Bronchial epithelial cell (primary cell): ENCODE results near the gene DDX27. TPM values are rescaled to one million over a fixed set of nuclear protein-coding genes. Genes with fewer than 3 reads are reported as not detected.

Experiments used
- DNase-seq: peaks from one replicate; pipeline ENCODE4 v3.0.0-alpha.2; 2010; ENCODE audit warnings: low read depth
- FAIRE-seq: peaks from 2 replicates; lab custom pipeline; 2011; peaks lifted over from hg19 to GRCh38; lab: Jason Lieb, UNC
- H3K27me3 ChIP-seq: 2 replicates; pipeline ENCODE4 v1.5.1; 2011; ENCODE audit warnings: low read length; ENCODE audit not compliant: control insufficient read depth, insufficient read depth
- H3K36me3 ChIP-seq: 2 replicates; pipeline ENCODE4 v1.5.1; 2011; ENCODE audit warnings: low read length; ENCODE audit not compliant: control insufficient read depth, insufficient read depth
- H3K4me3 ChIP-seq: 2 replicates; pipeline ENCODE4 v1.5.1; 2011; ENCODE audit warnings: mild to moderate bottlenecking, low read depth, low read length, control low read depth
- CTCF ChIP-seq: IDR thresholded peaks from 2 replicates; pipeline ENCODE4 v1.5.1; 2011; ENCODE audit warnings: mild to moderate bottlenecking, moderate library complexity, low read length, control low read depth, inconsistent platforms; ENCODE audit not compliant: insufficient read depth, severe bottlenecking
- total RNA-seq: library from RNA; depleted of rRNA; stranded (reverse); fragments of >200 nt; gene quantifications from 2 replicates; pipeline ENCODE4 v1.2.1, GENCODE V29; 2014

DDX27 gene
- total RNA-seq, 1 donor from 2014 or later, result 49.8 TPM

GRCh38 chr20:49268600-49269365 lies 49.6 kb downstream of the DDX27 start:
- DNase-seq (no peak), FAIRE-seq (no peak)
- no peak for TF ChIP-seq CTCF
- peaks cover 25% of the 10 kb centered on the region for H3K36me3 ChIP-seq
- no peak overlapping the region for H3K4me3 ChIP-seq
- no peaks in the 10 kb centered on the region for H3K27me3 ChIP-seq

- H3K4me3 ChIP-seq, result no peak overlapping the region
- DNase-seq, result no peak
- no peak for FAIRE-seq
- no peak for TF ChIP-seq CTCF
- no peaks in the 10 kb centered on the region for H3K27me3 ChIP-seq
- H3K36me3 ChIP-seq, result peaks cover 19% of the 10 kb centered on the region
These were observed 51.0 kb downstream of the DDX27 start for GRCh38 chr20:49270177-49270576.

- H3K27me3 ChIP-seq, result no peaks in the 10 kb centered on the region
- TF ChIP-seq CTCF, result no peak
- no peak for FAIRE-seq
- no peak for DNase-seq
- peaks cover 22% of the 10 kb centered on the region for H3K36me3 ChIP-seq
- H3K4me3 ChIP-seq, result no peak overlapping the region
These were observed 51.5 kb downstream of the DDX27 start for GRCh38 chr20:49270736-49271135.

GRCh38 chr20:49272654-49273053 lies 53.4 kb downstream of the DDX27 start:
- peaks cover 19% of the 10 kb centered on the region for H3K36me3 ChIP-seq
- DNase-seq, result no peak
- TF ChIP-seq CTCF, result no peak
- H3K4me3 ChIP-seq, result no peak overlapping the region
- FAIRE-seq, result no peak
- H3K27me3 ChIP-seq, result no peaks in the 10 kb centered on the region

- H3K4me3 ChIP-seq, result no peak overlapping the region
- no peaks in the 10 kb centered on the region for H3K27me3 ChIP-seq
- no peak for FAIRE-seq
- peaks cover 18% of the 10 kb centered on the region for H3K36me3 ChIP-seq
- no peak for TF ChIP-seq CTCF
- no peak for DNase-seq
These were observed 54.6 kb downstream of the DDX27 start for GRCh38 chr20:49273696-49274277.
